H1 (cell line): ENCODE measurements around the gene KIF11. TPM values are rescaled to one million over a fixed set of nuclear protein-coding genes. Genes with fewer than 3 reads are reported as not detected.

Source experiments
- CTCF ChIA-PET: fragments of 300-600 bp; sonication (Branson Sonifier 250); formaldehyde crosslinking; loops from one replicate; lab custom pipeline; 2021; ENCODE audit not compliant: partially characterized antibody; lab: Charles Lee
- POLR2A ChIA-PET: fragments of 300-600 bp; sonication (Branson Sonifier 250); formaldehyde crosslinking; loops from one replicate; lab custom pipeline; 2021; ENCODE audit warnings: inconsistent platforms; ENCODE audit not compliant: partially characterized antibody; lab: Charles Lee
- DNase-seq, 2 experiments: peaks; one replicate each; pipeline versions ENCODE4 v3.0.0 to v3.0.0-alpha.2; 2010 to 2022; ENCODE audit warnings: low spot score in 2 of 2, low read depth in 1 of 2, mixed read lengths in 1 of 2
- FAIRE-seq: peaks from 2 replicates; lab custom pipeline; 2011; peaks lifted over from hg19 to GRCh38; lab: Jason Lieb, UNC
- H2AFZ ChIP-seq: 2 replicates; pipeline ENCODE4 v1.8.1; 2012; ENCODE audit warnings: low read length, inconsistent platforms
- H2AK5ac ChIP-seq: 2 replicates; pipeline ENCODE4 v1.6.1; 2013; ENCODE audit warnings: low read depth, low read length
- H2BK120ac ChIP-seq: replicated peaks from 2 replicates; pipeline ENCODE3; 2013; ENCODE audit warnings: low read depth, low read length, inconsistent platforms
- H2BK12ac ChIP-seq: 2 replicates; pipeline ENCODE4 v1.6.1; 2013; ENCODE audit warnings: low read depth, low read length
- H2BK15ac ChIP-seq: 2 replicates; pipeline ENCODE4 v1.6.1; 2013; ENCODE audit warnings: low read length
- H2BK20ac ChIP-seq: 2 replicates; pipeline ENCODE4 v1.6.1; 2013; ENCODE audit warnings: low read length
- H2BK5ac ChIP-seq: 2 replicates; pipeline ENCODE4 v1.6.1; 2013; ENCODE audit warnings: low read depth, low read length
- H3K14ac ChIP-seq: 2 replicates; pipeline ENCODE4 v1.6.1; 2013; ENCODE audit warnings: inconsistent platforms; ENCODE audit not compliant: insufficient read length
- H3K18ac ChIP-seq: 2 replicates; pipeline ENCODE4 v1.6.1; 2013; ENCODE audit warnings: low read length; ENCODE audit errors: extremely low read depth
- H3K23ac ChIP-seq: 2 replicates; pipeline ENCODE4 v1.6.1; 2013; ENCODE audit warnings: inconsistent platforms; ENCODE audit not compliant: insufficient read length
- H3K23me2 ChIP-seq: 2 replicates; pipeline ENCODE4 v1.6.1; 2013; ENCODE audit warnings: low read depth, low read length
- H3K27ac ChIP-seq: 2 replicates; pipeline ENCODE4 v1.6.1; 2011; ENCODE audit warnings: low read depth, low read length, inconsistent platforms
- H3K27me3 ChIP-seq, 4 experiments: replicated peaks in 1 of 4; 1 replicate in 1 of 4; 2 replicates in 3 of 4; pipeline versions ENCODE4 v1.6.1 to v1.8.1; 2011 to 2013; ENCODE audit warnings: low read length in 3 of 4, mild to moderate bottlenecking in 3 of 4, inconsistent platforms in 2 of 4, mixed read lengths in 2 of 4, moderate library complexity in 1 of 4; ENCODE audit not compliant: control insufficient read depth in 3 of 4, insufficient read depth in 3 of 4; ENCODE audit errors: extremely low read depth in 1 of 4
- H3K36me3 ChIP-seq, 4 experiments: 2 replicates each; pipeline versions ENCODE4 v1.6.1 to v1.8.1; 2011 to 2013; ENCODE audit warnings: mild to moderate bottlenecking in 4 of 4, low read length in 3 of 4, moderate library complexity in 2 of 4, control low read depth in 1 of 4, inconsistent platforms in 1 of 4; ENCODE audit not compliant: insufficient read depth in 4 of 4, control insufficient read depth in 2 of 4
- H3K4ac ChIP-seq: replicated peaks from 2 replicates; pipeline ENCODE3; 2013; ENCODE audit warnings: low read length, low read depth, mixed read lengths, inconsistent platforms; ENCODE audit not compliant: insufficient read length
- H3K4me1 ChIP-seq, 4 experiments: replicated peaks in 1 of 4; 1 replicate in 1 of 4; 2 replicates in 3 of 4; pipeline versions ENCODE4 v1.6.1 to v1.8.1; 2011 to 2013; ENCODE audit warnings: low read length in 3 of 4, inconsistent platforms in 2 of 4, mixed read lengths in 1 of 4; ENCODE audit not compliant: insufficient read depth in 4 of 4, control insufficient read depth in 3 of 4
- H3K4me2 ChIP-seq, 2 experiments: 2 replicates each; pipeline versions ENCODE4 v1.6.1 to v1.8.1; 2011 to 2013; ENCODE audit warnings: low read depth in 2 of 2, low read length in 2 of 2, control low read depth in 1 of 2, inconsistent platforms in 1 of 2, mild to moderate bottlenecking in 1 of 2; ENCODE audit not compliant: insufficient read depth in 1 of 2
- H3K4me3 ChIP-seq, 4 experiments: fragments of 200-600, 300-600 bp in 1 of 4; sonication (generic), shearing (Covaris generic), sonication (Bioruptor Twin) in 1 of 4; 2 replicates each; pipeline versions ENCODE4 v1.5.1 to v1.8.1; 2011 to 2016; ENCODE audit warnings: low read length in 4 of 4, low read depth in 3 of 4, control low read depth in 2 of 4, inconsistent platforms in 2 of 4, mild to moderate bottlenecking in 2 of 4, mixed read lengths in 1 of 4, moderate library complexity in 1 of 4; ENCODE audit not compliant: insufficient read depth in 2 of 4; ENCODE audit errors: extremely low read depth in 1 of 4
- H3K56ac ChIP-seq: replicated peaks from 2 replicates; pipeline ENCODE3; 2013; ENCODE audit warnings: low read depth, mild to moderate bottlenecking, mixed read lengths, low read length, inconsistent platforms; ENCODE audit not compliant: insufficient read length
- H3K79me1 ChIP-seq: 2 replicates; pipeline ENCODE4 v1.6.1; 2013; ENCODE audit warnings: low read depth, low read length, control low read depth
- H3K79me2 ChIP-seq, 2 experiments: 2 replicates each; pipeline versions ENCODE4 v1.6.1 to v1.8.1; 2012 to 2013; ENCODE audit warnings: low read length in 2 of 2, mild to moderate bottlenecking in 2 of 2, inconsistent platforms in 1 of 2; ENCODE audit not compliant: insufficient read depth in 2 of 2, control insufficient read depth in 1 of 2
- H3K9ac ChIP-seq, 4 experiments: replicated peaks in 1 of 4; 1 replicate in 1 of 4; 2 replicates in 3 of 4; pipeline versions ENCODE4 v1.6.1 to v1.8.1; 2011 to 2013; ENCODE audit warnings: low read depth in 3 of 4, low read length in 3 of 4, control low read depth in 2 of 4, mild to moderate bottlenecking in 2 of 4, moderate library complexity in 2 of 4, inconsistent platforms in 1 of 4; ENCODE audit errors: extremely low read depth in 1 of 4
- H3K9me3 ChIP-seq, 2 experiments: 2 replicates each; pipeline versions ENCODE4 v1.6.1 to v1.8.1; 2012 to 2013; ENCODE audit warnings: mild to moderate bottlenecking in 2 of 2, moderate library complexity in 2 of 2, control low read depth in 1 of 2, inconsistent platforms in 1 of 2, low read depth in 1 of 2, low read length in 1 of 2, mixed read lengths in 1 of 2; ENCODE audit not compliant: insufficient read depth in 2 of 2
- H4K20me1 ChIP-seq, 2 experiments: replicated peaks in 1 of 2; 2 replicates each; pipeline versions ENCODE3 to v1.8.1; 2011 to 2013; ENCODE audit warnings: inconsistent platforms in 2 of 2, low read length in 2 of 2, mild to moderate bottlenecking in 1 of 2; ENCODE audit not compliant: insufficient read depth in 2 of 2, control insufficient read depth in 1 of 2
- H4K5ac ChIP-seq: 2 replicates; pipeline ENCODE4 v1.6.1; 2013; ENCODE audit warnings: low read length, low read depth, mixed read lengths, inconsistent platforms; ENCODE audit not compliant: insufficient read length
- H4K8ac ChIP-seq: 2 replicates; pipeline ENCODE4 v1.8.0; 2013; ENCODE audit warnings: mild to moderate bottlenecking, moderate library complexity, low read length, inconsistent platforms; ENCODE audit not compliant: insufficient read depth; ENCODE audit errors: extremely low read depth
- H4K91ac ChIP-seq: replicated peaks from 2 replicates; pipeline ENCODE3; 2013; ENCODE audit warnings: low read length, mixed read lengths, inconsistent platforms; ENCODE audit not compliant: insufficient read length
- BACH1 ChIP-seq: IDR thresholded peaks from 2 replicates; pipeline ENCODE4 v1.6.1; 2012; ENCODE audit warnings: low read length, improper control_type of control experiment
- CBX8 ChIP-seq: fragments of 300-800, 300-1000 bp; sonication (generic); IDR thresholded peaks from 2 replicates; pipeline ENCODE4 v1.7.1; 2016; ENCODE audit warnings: low read depth, low read length, borderline replicate concordance
- EZH2 ChIP-seq: fragments of 200-600 bp; sonication (generic); IDR thresholded peaks from 2 replicates; pipeline ENCODE4 v1.7.1; 2012; ENCODE audit warnings: low read depth, mild to moderate bottlenecking, moderate library complexity, low read length, inconsistent platforms; ENCODE audit not compliant: severe bottlenecking
- GTF2F1 ChIP-seq: IDR thresholded peaks from 2 replicates; pipeline ENCODE4 v1.6.1; 2012; ENCODE audit warnings: low read depth, low read length, improper control_type of control experiment, borderline replicate concordance
- HDAC2 ChIP-seq, 2 experiments: fragments of 300-600 bp in 1 of 2; sonication (generic) in 1 of 2; IDR thresholded peaks; 2 replicates each; pipeline ENCODE4 v1.6.1; 2011 to 2012; ENCODE audit warnings: low read depth in 2 of 2, low read length in 2 of 2, mild to moderate bottlenecking in 2 of 2, moderate library complexity in 2 of 2, borderline replicate concordance in 1 of 2, inconsistent platforms in 1 of 2
- HDAC6 ChIP-seq: IDR thresholded peaks from one replicate; pipeline ENCODE4 v1.7.1; 2012; ENCODE audit warnings: low read depth, mild to moderate bottlenecking, inconsistent platforms, low read length, moderate library complexity
- MAX ChIP-seq: IDR thresholded peaks from 2 replicates; pipeline ENCODE4 v1.6.1; 2012; ENCODE audit warnings: inconsistent platforms
- POLR2A ChIP-seq, 2 experiments: IDR thresholded peaks; 1 replicate in 1 of 2; 2 replicates in 1 of 2; pipeline ENCODE4 v1.6.1; 2011; ENCODE audit warnings: low read depth in 2 of 2, low read length in 2 of 2, mild to moderate bottlenecking in 2 of 2; ENCODE audit errors: control extremely low read depth in 1 of 2
- SP1 ChIP-seq: IDR thresholded peaks from 2 replicates; pipeline ENCODE4 v1.6.1; 2011; ENCODE audit warnings: low read depth, low read length
- SP4 ChIP-seq: IDR thresholded peaks from 2 replicates; pipeline ENCODE4 v1.6.1; 2012; ENCODE audit warnings: low read length, inconsistent platforms
- TAF7 ChIP-seq: optimal IDR thresholded peaks from 2 replicates; pipeline ENCODE3; 2011; ENCODE audit warnings: low read depth, mild to moderate bottlenecking, inconsistent platforms, low read length, moderate library complexity, borderline replicate concordance
- USF2 ChIP-seq: IDR thresholded peaks from 2 replicates; pipeline ENCODE4 v1.6.1; 2011; ENCODE audit warnings: low read length, improper control_type of control experiment
- ZNF274 ChIP-seq: IDR thresholded peaks from 2 replicates; pipeline ENCODE4 v1.7.0; 2012; ENCODE audit warnings: low read length, borderline replicate concordance; ENCODE audit errors: extremely low read depth
- WGBS, 2 experiments: shearing (Covaris generic) in 1 of 2; methylation state at CpG; one replicate each; pipeline versions ENCODE4 v1.1.6 to v1.1.7; 2013 to 2015; ENCODE audit warnings: low lambda C conversion rate in 2 of 2, mixed read lengths in 2 of 2, inconsistent platforms in 1 of 2, low coverage in 1 of 2, missing lambda C conversion rate in 1 of 2; ENCODE audit not compliant: insufficient replicate concordance in 2 of 2, insufficient coverage in 1 of 2, insufficient read length in 1 of 2; ENCODE audit errors: extremely low coverage in 1 of 2, missing lambda C conversion rate in 1 of 2; 5-methylcytosine and 5-hydroxymethylcytosine counted together
- polyA plus RNA-seq, 7 experiments: library from polyadenylated mRNA; depleted of rRNA in 3 of 7; stranded (reverse) in 5 of 7; unstranded in 2 of 7; fragments of >200 nt in 5 of 7; fragments of 200-250 nt in 2 of 7; gene quantifications; 1 replicate in 5 of 7; 2 replicates in 1 of 7; 4 replicates in 1 of 7; pipeline versions ENCODE4 v1.2.1 to v1.2.3, GENCODE V29; 2011 to 2013; ENCODE audit warnings: missing spikeins in 2 of 7, mixed read lengths in 2 of 7
- total RNA-seq: library from RNA; stranded (reverse); fragmentation: NEBNext Ultra II Directional; extraction: Animal tissue kit (Norgen Biotek cat#: 25700); gene quantifications from 2 replicates; pipeline ENCODE4 v1.2.1, GENCODE V29; 2021

KIF11 gene
- total and polyA plus RNA-seq, 2 of the 8 experiments (the other 6 are each of a cell fraction or from before 2014, with no cell fraction given): 11.1 to 59.2 TPM

GRCh38 chr10:92644921-92645320 lies 52.0 kb downstream of the KIF11 start:
- Histone ChIP-seq H3K4me1 (no peaks in the 10 kb centered on the region), H4K8ac (no peak overlapping the region), H3K14ac (no peak overlapping the region), H4K5ac (no peak overlapping the region), H2BK120ac (no peak overlapping the region), H3K36me3 (peaks cover 9 to 57% (median 32%) of the 10 kb centered on the region in 4 experiments; a peak in 7 of 8 replicates), H2BK5ac (no peak overlapping the region), H3K9me3 (no peaks in the 10 kb centered on the region), H2AFZ (no peak overlapping the region), H3K9ac (peak overlapping the region in 1 of 4 experiments; percentile 34; a peak in 1 of 7 replicates), H3K27me3 (no peaks in the 10 kb centered on the region), H2BK15ac (no peak overlapping the region), H3K79me1 (no peaks in the 10 kb centered on the region), H3K23me2 (no peaks in the 10 kb centered on the region), H2BK12ac (no peak overlapping the region), H3K27ac (no peak overlapping the region), H3K4ac (no peak overlapping the region), H3K56ac (no peak overlapping the region), H4K91ac (no peak overlapping the region), H3K18ac (no peak overlapping the region), H3K4me2 (no peak overlapping the region), H4K20me1 (peaks cover 0 to 2% of the 10 kb centered on the region in 2 experiments), H3K23ac (no peak overlapping the region), H2AK5ac (no peak overlapping the region), H2BK20ac (no peak overlapping the region), H3K4me3 (no peak overlapping the region), H3K79me2 (no peaks in the 10 kb centered on the region)
- CTCF ChIA-PET: interaction anchor here (0.5 to 1.8 kb wide), 12 partner anchors 9 to 737 kb away, joined by 3 to 5 read pairs (median 3); no protein-coding TSS in a partner anchor
- no peak for DNase-seq
- 92% methylated on average over 2 of the region's 2 CpGs; no CpG with 5 or more reads in 1 of the 2 experiments for WGBS, 2 experiments
- no peak for FAIRE-seq
- POLR2A ChIA-PET: no interaction called here
- TF ChIP-seq GTF2F1 (no peak), POLR2A (IDR thresholded peaks at IDR 0.05; ENCODE audit: control extremely low read depth in 1 of 2, low read depth in 2 of 2, low read length in 2 of 2) (no peak), USF2 (no peak), HDAC6 (no peak), MAX (no peak), SP4 (no peak), HDAC2 (IDR thresholded peaks at IDR 0.05; ENCODE audit: borderline replicate concordance in 1 of 2, low read depth in 2 of 2, low read length in 2 of 2) (no peak), EZH2 (no peak), SP1 (no peak), BACH1 (no peak), TAF7 (no peak), CBX8 (no peak), ZNF274 (no peak)
